ENCODE results near the gene ZNF185. TPM values are rescaled to one million over a fixed set of nuclear protein-coding genes. Genes with fewer than 3 reads are reported as not detected.
A peak's percentile ranks its signal among the peaks of the same experiment; 100 is the strongest.

The ZNF185 gene
- 62.2 TPM for total RNA-seq

GRCh38 chrX:152897222-152898131, at the start of gene ZNF185:
TSS of gene ZNF185 (plus strand) at chrX:152898067. CDS start at chrX:152914490, 16,423 bp downstream.
- peak; percentile 76 for DNase-seq (ENCODE audit: low spot score)

DNA sequence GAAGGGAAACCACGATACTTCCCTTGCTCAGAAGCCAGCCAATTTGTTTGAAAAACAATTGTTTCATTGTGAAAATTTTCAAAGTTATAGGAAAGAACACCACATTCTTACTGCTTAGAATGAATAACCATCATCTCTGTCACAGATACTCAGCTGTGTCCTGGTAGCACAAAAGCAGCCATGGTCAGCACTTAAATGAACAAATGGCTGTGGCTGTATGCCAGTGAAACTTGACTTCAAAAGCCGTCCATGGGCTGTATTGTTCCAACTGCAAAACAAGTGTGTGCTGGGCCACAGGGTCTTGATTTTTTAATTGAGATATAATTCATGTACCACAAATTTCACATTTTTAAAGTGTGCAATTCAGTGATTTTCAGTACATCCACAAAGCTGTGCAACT, 47.4 kb upstream of the ZNF185 start:
- DNase-seq (ENCODE audit: low spot score): no peak

DNA sequence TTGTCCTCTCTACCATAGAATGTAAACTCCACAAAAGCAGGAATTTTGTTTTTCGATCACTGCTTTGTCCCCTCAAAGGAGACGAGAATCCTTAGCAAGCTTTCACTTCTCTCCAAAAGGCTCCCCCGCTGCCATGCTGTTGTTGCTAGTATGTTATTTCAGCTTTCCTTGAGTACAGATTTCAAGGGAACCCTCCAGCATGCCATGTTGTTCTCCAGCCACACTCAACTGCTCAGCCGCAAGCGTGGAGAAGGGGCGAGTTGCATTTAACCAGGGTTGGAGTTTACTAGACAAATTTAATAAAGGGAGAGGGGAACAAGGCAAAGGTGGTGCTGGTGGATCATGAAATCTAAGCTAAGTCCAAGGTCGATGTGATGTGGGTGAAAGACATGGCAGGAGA, 43.9 kb upstream of the ZNF185 start:
- no peak for DNase-seq (ENCODE audit: low spot score)

DNA sequence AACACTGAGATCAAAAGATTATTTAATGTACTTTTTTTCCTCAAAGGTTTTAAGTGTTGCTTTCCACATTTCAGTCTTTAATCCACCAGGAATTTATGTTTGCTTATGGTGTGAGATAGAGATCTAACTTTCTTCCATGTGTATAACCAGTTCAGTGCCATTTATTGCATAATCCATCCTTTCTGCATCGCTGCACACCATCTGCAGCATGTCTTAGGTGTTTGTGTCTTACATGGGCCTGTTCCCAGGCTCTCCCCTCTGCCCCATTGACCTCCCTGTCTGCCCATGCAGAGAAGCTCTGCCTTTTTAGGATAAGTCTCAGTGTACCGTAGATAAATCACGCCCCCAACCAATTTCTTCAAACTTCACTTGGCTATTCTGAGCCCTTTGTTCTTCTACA, 36.8 kb upstream of the ZNF185 start:
- no peak for DNase-seq (ENCODE audit: low spot score)

GRCh38 chrX:152861826-152862225, 36.0 kb upstream of the ZNF185 start:
- DNase-seq (ENCODE audit: low spot score): no peak

DNA sequence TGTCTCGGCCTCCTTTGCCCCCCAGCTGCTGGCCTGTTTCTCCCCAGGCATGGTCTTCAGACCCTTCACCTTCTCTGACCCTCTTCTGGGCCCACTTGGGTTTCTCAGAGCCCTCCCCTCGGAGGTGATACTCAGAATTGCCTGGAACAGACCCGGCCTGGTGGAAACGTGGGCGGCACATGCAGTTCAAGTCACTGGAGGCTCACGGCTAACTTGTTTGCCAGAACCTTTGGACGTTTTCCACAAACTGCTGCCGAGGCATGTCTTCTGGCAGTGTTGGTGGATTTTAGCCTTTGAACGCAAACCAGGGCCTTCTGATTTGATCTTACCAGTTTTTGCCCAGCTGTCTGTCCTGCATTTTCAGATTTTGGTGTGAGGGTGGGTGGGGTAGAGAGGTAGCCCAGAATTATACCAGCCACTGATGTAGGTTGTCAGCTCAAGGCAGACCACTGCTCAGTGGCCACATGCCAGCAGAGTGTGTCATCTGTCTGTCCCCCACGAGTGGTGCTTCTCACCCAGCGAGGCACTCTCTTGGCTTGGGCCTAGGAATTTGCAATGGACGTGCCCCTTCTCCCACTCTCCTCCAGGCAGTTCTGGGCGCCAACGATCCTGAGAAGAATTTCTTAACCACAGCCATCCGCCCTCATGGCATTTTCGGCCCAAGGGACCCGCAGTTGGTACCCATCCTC, 32.5 kb upstream of the ZNF185 start:
- DNase-seq (ENCODE audit: low spot score): no peak

DNA sequence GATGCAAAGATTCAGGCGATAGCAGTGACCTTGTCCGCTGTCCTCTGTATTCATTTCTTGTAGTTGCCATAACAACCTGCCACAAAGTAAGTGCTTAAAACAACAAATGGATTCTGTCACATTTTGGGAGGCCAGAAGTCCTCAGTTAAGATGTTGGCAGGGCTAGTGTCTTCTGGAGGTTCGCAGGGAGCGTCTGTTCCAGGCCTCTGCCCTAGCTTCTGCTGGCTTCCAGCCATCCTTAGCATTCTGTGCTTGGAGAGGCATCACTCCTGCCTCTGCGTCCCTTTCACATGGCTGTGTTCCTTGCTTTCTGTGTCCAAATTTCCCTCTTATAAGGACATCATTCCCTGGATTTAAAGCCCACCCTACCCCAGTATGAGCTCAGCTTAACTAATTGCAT, 31.5 kb upstream of the ZNF185 start:
- no peak for DNase-seq (ENCODE audit: low spot score)

DNA sequence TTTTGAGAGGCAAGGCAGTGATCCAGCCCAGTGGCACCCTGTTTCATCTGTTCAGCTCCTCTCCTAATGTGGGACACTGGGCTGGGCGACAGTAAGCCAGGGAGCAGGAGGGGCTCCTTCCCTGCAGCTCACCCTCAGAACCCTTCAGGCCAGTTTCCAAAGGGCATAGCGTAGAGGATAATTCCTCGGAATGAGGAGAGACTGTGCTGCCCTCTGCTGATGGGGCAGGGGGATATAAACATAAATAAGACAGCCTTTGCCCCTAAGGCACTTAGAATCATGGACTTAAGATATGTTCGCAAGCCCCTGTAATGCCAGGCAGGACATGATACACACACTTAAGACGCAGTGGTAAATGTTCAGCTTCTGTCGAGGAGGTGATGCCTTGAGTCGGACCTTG, 27.9 kb upstream of the ZNF185 start:
- no peak for DNase-seq (ENCODE audit: low spot score)

- no peak for DNase-seq (ENCODE audit: low spot score)
Measured at GRCh38 chrX:152871260-152871659, 26.6 kb upstream of the ZNF185 start.

DNA sequence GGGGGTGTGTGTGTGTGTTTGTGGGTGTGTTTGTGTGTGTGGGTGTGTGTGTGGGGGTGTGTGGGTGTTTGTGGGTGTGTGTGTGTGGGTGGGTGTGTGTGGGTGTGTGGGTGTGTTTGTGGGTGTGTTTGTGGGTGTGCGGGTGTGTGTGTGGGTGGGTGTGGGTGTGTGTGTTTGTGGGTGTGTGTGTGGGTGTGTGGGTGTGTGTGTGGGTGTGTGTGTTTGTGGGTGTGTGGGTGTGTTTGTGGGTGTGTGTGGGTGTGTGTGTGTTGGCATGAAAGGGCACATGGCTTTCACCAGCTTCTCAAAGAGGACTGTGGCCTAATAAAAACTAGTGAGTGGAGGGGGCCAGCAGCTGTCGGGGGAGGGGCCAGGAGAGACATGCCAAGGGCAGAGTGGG, 25.3 kb upstream of the ZNF185 start:
- no peak for DNase-seq (ENCODE audit: low spot score)

DNA sequence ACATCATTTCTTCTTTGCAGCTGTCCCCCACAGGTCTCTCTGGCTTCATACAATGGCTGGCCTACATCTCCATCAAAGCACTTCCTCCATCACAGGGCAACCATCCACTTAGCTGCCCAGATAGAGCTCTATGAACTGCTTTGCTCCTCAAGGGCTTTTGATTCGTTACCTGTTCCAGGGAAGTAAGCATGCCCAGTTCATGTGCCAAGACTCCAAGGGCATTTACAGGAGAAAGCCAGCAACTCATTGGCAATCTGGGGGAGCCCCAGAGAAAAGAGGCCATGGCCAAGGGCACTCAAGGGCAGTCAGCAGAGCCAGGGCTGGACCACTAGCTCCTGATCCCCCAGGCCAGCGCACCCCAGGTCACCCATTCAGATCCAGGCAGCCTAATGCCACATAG, 24.5 kb upstream of the ZNF185 start:
- DNase-seq (ENCODE audit: low spot score): no peak

DNA sequence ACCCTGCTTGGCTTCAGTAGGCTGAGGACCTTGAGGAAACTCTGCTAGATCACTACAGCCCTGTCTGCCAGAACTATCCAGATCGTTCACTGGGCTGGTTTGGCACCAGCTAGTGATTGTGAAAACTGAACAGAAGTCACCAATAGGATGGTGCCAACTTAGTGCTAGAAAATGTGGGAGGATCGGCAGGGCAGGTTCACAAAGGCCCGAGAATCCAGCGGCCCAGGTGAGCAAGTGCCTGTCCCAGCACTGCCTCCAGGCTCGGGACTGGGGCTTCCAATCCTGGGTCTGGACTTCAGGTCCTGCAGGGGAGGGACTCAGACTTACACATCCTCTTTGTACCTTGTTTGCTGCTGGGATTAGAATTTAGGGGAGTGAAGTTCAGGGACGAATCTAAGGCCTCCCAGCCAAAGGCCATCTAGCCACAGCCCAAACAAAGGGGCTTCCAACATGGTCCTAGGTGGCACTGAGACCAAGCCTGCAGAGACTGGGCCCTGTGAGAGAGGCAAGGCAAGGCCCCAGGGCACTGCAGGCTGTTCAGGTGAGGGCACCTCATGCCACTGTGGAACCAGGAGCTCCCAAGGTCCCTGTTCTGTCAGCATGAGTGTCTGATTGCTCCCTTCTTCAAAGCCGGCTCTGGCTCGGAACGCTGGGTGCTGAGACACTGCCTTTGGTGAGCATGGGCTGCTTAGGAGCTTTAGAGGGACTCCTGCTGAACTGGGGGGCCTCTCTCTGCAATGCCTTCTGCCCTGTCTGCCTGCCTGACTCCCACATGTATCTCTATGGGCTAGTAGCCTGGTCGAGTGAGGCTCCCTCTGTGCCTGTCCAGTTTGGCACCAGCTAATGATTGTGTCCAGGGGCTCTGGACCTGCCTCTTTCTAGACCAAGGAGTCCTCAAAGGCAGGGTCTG, 20.7 kb upstream of the ZNF185 start:
- no peak for DNase-seq (ENCODE audit: low spot score)

- DNase-seq (ENCODE audit: low spot score): no peak
Measured at GRCh38 chrX:152878976-152879755, 18.7 kb upstream of the ZNF185 start.

DNA sequence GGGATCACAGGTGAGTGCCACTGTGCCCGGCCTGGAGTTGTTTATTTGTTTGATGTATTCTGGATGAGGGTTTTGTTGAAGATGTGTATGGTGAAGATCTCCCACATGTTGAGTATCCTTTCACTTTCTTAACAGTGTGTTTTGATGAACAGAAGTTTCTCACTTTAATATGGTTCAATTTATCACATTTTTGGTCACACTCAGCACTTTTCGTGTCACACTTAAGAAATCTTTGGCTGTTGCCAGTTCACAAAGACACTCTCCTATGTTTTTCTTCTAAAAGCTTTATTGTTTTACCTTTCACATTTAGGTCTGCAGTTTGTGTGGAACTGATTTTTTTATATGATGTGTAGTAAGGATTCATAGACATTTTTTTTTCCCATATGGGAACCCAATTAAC, 16.6 kb upstream of the ZNF185 start:
- no peak for DNase-seq (ENCODE audit: low spot score)

DNA sequence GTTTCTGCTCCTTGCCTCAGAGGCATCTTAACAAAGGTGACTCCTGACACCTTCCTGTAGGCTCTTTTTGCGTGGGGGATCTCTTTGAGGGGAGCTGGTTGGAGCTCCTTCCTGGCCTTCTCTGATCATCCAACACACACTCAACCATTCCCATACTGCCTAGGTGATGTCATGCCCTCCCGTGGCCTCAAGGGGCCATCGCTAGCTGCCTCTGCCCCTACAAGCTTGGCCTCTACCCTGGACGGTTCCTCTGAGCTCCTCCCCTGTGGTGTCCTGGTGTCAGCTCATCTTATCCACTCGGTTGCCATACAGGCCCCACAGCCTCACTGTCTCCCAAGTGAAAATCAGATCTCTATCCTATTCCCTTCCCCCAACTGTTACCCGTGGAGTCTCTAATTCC, 13.7 kb upstream of the ZNF185 start:
- DNase-seq (ENCODE audit: low spot score): no peak

DNA sequence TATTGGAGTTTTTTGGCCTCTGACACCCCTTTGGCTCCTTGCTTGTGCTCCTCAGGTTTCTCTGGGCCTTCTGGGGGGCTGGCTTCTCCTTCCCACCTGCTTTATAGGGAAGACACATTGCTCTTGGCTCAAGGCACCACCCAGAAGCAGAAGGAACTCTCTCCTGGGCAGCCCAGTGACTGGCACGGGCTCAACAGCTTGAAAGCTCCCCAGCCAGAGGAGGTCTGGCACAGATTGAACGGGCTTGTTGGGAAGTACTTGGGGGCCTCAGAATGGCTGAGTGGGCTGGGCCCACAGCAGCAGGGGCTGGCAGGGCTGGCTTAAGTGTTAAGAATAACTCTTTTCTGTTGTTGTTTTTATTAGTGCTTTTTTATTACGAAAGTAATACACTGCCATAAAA, 11.2 kb upstream of the ZNF185 start:
- DNase-seq (ENCODE audit: low spot score): no peak

DNA sequence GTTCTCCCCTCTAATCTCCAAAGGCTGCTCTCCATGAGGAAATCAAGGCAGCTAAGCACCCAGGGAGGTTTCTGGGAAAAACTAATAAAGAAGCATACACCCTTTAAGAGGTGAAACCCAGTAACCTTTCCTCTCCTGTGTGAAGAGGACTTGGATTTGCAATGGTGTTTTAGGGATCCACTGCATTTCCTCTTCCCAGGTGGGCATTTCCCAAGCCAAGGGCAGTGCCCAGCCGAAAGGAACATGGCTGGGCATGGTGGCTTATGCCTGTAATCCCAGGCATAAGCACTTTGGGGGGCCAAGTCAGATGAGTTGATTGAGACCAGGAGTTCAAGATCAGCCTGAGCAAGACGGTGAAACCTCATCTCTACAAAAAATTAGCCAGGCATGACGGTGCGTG, 5.4 kb upstream of the ZNF185 start:
- DNase-seq (ENCODE audit: low spot score): no peak

DNA sequence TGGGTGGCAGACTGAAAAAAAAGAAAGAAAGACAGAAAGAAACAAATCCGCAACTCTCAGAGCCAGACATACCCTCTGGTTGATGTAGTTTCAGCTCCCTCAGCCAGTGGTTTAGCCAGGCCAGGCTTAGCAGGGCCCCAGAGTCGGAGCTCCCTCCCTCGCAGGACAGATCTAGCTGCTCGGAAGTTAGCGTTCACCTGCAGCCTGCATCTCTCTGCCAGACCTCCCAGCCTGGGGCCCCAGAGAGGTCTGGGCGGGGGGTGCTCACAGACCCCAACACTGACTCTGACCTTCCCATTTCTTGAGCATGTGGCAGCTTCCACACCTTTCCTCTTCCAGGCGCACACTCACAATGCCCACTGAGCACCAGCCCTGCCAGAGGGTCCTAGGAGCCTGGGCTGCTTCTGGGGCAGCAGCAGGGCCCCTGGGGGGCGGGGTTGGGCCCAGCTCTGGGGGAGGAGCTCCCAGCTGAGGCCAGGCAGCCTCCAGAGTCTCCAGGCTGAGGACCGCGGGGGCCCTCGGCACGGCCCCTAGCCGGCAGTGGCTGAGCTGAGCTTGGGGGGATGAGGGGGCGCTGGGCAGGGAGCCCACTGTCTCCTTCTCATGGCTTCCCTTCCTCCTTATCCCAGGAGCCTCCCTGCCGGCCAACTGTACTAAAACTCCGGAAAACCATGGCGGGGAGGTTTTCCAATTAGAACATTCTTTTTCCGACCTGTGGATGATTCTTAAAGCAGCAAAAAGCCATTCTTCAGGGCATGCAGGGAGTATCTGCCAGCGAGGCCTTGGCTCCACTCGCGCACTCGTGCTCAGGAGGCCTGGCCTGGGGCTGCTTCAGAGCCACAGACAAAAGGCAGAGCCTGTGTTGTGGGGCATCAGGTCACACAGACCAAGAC, 4.6 kb upstream of the ZNF185 start:
- DNase-seq (ENCODE audit: low spot score): no peak

GRCh38 chrX:152893980-152894610, 3.8 kb upstream of the ZNF185 start:
- no peak for DNase-seq (ENCODE audit: low spot score)

DNA sequence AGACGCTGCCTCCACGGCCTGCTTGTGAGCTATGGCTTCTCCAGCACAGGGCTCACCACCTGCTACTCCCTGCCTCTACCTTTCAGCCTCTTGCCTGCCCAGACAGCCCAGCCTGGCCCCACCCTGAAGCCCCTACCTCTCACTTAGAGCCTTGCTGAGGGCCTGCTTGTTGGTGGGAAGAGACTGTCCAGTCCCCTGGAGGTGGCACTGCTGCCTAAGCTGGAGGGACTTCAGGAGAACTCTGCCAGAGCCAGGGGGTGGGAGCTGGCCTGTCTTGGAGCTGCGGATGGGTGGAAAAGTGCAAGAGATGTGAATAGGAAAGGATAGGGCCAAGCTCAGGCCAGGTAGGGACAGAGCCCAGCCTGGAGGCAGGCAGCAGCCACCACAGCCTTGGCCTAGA, 2.7 kb upstream of the ZNF185 start:
- no peak for DNase-seq (ENCODE audit: low spot score)
